Hematopoietic multipotent progenitor cell treated with erythropoietin and hydrocortisone succinate and interleukin-3 and kit ligand, for 6 days (in vitro differentiated cells): Measurements from ENCODE around the gene MYO1D.
"Not testable (repeated sequence)": the region's sequence is repeated elsewhere in the genome, so short reads cannot be mapped to it uniquely, and the experiment has no call there.

ENCODE experiments used
- DNase-seq: peaks from one replicate; pipeline ENCODE4 v3.0.0-alpha.2; 2015

The MYO1D gene

DNA sequence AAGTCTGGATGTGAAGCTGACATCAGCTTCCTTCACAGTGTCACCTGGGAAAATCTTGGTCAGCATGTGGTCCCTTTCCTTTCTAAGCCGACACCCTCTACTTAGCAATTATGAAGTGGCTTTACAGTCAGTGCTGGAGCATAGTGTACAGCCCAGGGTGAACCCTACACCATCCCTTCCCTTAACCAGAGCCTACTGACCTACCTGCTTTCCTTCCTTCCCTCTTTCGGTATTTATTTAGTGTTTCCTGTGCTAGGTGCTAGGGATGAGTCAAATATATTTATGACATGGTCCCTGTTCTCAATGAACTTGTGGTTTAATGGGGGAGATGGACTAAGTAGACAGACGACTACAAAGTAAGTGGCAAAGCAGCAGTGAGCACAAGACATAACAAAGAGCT, 312.6 kb downstream of the MYO1D start:
- DNase-seq: no peak

DNA sequence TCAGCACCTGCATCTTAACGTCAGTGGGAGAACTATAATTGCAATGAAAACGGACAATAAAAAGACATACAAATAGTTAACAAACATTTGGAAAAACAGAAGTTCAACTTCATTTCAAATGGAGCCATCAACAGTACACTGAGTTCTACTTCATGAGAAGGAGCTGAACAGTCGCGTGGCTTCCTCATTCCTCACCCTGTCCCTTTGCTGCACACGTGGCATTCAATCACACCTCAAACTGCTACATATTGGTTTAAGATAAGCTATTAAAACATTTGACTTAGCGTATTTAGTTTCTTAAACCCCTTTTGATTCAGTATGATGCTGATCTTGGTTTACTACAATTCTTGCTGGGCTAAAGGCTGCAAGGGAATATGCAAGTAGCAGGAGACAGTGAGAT, 313.3 kb downstream of the MYO1D start:
- no peak for DNase-seq

GRCh38 chr17:32558997-32559650, 317.8 kb downstream of the MYO1D start:
- peak; percentile 12 for DNase-seq

DNA sequence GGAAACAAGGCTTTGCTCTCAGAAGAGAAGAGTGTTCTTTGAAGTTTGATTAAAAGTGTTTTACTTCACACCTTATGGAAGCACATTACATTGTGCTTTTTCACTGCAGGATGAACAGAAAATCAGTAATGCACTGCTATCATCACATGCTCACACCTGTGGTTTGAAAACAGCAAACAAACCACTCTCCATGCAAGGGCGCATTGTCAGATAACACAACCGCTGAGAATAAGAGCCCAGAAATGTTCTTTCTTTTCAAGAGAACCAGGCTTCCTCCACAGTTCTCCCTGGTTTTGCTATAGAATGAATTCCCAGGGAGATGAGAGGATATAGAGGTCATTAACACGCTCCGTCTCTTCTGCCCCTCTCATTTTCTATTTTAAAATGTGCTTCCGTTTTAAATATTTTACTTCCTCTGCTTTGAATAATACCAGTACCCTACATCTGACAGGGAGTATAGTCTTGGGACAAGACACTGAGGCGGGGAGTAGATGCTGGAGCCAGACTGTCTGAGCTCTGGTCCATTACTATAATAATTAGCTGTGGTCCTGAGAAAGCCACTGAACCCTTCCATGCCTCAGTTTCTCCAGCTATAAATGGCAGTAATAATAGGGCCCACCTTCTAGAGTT, 318.5 kb downstream of the MYO1D start:
- DNase-seq: peak; percentile 33

- DNase-seq: no peak
Measured at GRCh38 chr17:32555611-32556310, 321.2 kb downstream of the MYO1D start.

DNA sequence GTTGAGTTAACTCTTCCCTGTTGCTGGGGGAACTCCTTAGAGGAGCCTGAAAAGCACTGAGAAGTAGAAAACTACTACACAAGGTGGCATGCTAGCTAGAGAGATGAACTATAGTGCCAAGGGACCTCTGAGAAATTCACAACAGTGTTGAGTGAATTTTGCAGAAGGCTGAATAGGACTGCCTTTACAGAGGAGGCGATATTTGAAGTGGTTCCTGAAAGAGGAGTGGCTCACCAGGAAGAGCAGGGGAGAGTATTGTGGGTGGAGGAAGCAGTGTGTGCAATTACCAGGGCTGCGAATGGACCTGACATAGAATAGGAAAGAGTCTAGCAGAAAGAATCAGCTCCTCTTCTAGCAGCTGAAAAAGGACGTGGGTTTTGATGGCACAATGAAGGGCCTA, 323.8 kb downstream of the MYO1D start:
- no peak for DNase-seq

- no peak for DNase-seq
Measured at GRCh38 chr17:32552280-32552679, 324.6 kb downstream of the MYO1D start.

DNA sequence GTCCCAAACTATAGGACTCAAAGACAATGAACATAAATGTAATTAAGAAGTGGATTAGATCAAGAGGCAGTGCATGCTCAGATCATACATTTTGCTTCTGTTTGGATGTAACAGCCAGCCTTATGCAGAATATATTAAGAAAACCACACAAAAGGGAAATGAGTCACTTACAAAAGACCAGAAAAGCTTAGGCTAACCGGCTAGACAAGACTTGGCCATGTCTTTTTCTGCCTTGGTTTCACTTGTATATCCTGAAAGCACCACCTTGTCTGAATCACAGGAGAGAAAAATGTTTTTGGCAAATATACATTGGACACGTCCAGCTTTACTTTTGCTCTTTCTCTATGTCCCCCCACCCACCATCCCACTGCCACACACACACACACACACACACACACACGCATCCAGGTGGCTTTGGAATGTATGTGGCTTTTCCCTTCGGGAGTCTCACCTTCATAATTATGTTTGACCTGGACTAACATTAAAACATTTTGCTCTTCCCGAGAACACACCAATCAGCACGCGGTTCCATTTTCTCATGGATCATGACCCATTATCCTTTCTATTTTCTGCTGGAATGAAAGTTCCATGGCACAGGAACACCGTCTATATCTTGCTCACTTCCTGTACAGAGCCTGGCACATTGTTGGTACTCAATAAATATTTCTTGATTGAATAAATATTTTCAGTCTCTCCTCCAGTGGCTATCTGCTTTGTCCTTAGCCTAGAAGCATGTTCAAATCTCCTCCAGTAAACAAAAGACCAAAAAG, 325.6 kb downstream of the MYO1D start:
- peak; percentile 17 for DNase-seq

DNA sequence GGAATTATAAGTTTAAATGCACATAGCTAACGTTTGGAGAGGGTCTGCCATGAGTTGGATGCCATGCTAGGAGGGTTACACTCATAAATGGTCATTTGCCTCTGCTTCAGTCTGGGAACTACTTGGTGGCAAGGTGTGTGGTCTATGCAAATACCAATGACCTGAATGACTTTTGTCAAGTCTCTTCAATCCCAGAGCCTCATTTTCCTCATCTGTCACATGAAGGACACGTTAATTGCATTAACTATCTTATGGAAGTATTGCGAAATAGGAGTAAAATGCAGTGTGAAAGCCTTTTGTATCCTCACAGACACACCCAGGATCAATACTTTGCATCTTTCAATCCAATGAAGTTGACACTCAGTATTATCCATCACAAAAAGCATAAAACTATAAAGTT, 327.4 kb downstream of the MYO1D start:
- DNase-seq: no peak

DNA sequence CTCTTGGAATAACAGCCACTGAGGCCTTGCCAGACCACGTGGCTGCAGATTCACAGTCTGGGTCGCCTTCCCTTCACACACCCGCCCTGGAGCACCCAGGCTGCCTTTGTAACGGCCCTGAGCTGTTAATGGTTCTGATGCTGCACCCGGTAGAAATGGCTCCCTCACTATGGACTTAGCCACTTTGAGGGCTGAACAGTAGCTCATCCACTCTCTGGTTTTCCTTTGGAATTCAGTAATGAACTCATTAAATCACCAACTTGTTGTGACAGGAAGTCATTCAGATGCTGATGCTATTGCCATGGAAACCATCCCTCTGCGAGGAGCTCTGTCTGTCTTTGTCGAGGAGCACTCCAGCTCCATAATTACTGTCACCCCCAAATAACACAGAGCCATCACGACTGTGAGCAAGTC, 330.9 kb downstream of the MYO1D start:
- no peak for DNase-seq

DNA sequence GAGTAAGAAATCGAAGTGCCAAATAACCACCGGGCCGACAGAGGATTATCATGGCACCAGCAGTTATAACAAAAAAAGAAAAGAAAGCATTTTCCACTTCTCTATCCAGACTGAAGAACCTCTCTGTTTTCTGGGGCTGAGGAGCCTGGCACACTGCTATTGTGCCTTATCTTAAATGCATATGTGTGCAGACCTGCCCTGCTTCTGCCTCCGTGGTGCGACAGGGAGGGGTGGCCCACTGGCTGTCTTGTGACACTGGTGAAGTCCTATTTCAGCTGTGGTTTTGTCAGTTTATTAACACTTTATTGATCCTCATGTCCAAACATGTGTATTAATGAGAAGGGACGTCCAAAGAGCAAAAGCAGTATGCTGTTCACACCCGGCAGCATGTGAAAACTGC, 334.7 kb downstream of the MYO1D start:
- DNase-seq: peak; percentile 88

- DNase-seq: no peak
Measured at GRCh38 chr17:32541640-32542039, 335.3 kb downstream of the MYO1D start.

- peak; percentile 41 for DNase-seq
Measured at GRCh38 chr17:32536736-32537643, 339.9 kb downstream of the MYO1D start.

- no peak for DNase-seq
Measured at GRCh38 chr17:32533296-32533695, 343.6 kb downstream of the MYO1D start.

DNA sequence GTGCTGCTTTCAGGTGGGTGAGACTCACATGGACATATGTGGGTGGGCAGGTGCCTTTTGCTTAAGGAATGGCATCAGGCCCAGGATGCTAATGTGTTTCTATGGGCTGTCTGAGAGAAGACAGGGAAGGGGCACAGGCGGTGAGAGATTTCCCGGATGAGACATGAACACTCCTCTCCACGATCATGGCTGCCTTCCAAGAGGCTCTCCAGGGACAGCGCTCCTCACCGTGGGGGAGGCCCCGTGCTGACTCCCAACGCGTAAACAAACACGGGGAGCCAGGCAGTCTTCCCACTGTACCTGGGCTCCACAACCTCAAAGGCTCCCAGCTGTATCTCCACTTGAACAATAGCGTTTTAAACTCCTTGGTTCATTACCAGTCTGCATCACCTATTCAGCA, 347.3 kb downstream of the MYO1D start:
- no peak for DNase-seq

DNA sequence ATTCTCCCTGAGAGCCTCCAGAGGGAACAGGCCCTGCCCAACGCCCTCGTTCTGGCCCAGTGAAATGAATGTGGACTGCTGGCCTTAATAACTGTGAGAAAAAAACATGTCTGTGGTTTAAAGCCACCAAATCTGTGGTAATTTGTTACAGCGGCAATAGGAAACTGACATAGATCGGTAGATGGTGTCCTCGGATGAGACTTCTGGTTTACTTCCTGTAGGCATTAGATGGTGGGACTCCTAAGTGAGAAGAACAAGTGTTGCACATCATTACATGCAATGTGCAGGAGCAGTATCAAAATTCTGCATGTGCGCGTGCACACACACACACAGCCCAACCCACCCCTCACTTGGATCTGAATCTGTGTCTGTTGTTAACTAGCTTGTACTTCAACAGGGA, 348.1 kb downstream of the MYO1D start:
- DNase-seq: no peak

- no peak for DNase-seq
Measured at GRCh38 chr17:32527146-32527545, 349.8 kb downstream of the MYO1D start.

GRCh38 chr17:32525122-32525521, 351.8 kb downstream of the MYO1D start:
- DNase-seq: no peak

- DNase-seq: not testable (repeated sequence)
Measured at GRCh38 chr17:32524553-32524880, 352.4 kb downstream of the MYO1D start.

DNA sequence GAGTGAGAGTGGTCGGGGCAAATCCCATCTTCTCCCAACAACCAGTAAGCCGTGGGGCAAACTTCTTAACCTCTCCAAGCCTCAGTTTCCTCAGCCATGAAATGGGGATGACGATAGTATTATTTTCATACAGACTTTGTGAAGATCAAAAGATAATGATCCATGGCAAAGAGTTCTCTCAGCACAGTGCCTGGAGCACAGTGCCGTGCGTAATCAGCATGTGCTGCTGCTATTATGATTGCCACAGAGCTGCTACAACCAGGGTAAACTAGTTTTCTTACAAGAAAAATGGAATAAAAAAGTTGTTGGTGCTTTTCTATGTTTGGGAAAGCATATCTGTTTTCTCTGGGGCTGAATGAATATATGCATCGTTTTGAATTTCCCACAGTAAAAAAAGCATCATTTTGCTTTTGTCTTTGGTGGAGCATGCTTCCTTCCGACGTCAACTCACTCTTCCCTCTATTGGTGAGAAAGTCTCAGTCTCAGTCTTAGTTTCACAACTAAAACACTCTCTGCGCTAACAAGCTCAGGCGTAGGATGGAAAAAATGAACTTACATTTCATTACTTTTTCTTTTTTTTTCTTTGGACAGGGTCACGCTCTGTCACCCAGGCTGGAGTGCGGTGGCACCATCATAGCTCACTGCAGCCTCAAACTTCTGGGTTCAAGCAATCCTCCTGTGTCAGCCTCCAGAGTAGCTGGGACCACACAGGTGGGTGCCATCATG, 352.9 kb downstream of the MYO1D start:
- no peak for DNase-seq

DNA sequence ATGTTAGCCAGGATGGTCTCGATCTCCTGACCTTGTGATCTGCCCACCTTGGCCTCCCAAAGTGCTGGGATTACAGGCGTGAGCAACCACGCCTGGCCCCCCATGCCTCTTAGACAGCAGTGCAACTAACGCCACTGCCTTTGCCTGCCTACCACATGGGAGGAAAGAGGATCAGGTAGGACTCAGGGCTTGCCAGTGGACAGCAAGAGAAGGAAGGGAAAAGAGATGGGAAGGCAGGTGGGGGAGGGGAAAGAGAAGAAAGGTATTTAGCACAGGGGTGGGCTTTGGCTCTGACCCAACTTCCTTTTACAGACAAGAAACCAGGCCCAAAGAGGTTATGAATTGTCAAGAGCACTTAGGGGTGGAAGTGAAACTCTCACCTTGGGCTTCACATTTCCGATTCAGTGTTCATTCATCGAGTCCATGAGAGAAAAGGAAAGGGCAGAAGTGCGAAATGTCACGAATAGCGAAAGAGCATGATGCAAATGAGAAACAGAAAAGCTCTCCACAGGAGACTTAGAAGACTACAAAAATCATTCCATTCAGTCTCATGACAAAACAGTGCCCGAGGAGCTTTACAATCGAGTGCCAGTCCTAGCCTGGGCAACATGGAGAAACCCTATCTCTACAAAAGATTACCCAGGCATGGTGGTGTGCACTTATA, 353.8 kb downstream of the MYO1D start:
- DNase-seq: no peak
